Measurements from ENCODE around the gene TTN.
A peak's percentile ranks its signal among the peaks of the same experiment; 100 is the strongest.

TTN gene

GRCh38 chr2:178829299-178829960 lies 22.2 kb upstream of the TTN start:
- H3K4me3 ChIP-seq: no peak overlapping the region
- no peak overlapping the region for H3K27ac ChIP-seq
- TF ChIP-seq CTCF (IDR thresholded peaks at IDR 0.05): no peak
- DNase-seq (ENCODE audit: low spot score): no peak

GRCh38 chr2:178828486-178828881 lies 21.3 kb upstream of the TTN start:
- no peak for DNase-seq (ENCODE audit: low spot score)
- TF ChIP-seq CTCF (IDR thresholded peaks at IDR 0.05): no peak
- Histone ChIP-seq H3K4me3 (no peak overlapping the region), H3K27ac (no peak overlapping the region)

GRCh38 chr2:178827739-178828485 lies 20.7 kb upstream of the TTN start:
- no peak for DNase-seq (ENCODE audit: low spot score)
- H3K27ac ChIP-seq: no peak overlapping the region
- no peak for TF ChIP-seq CTCF (IDR thresholded peaks at IDR 0.05)
- no peak overlapping the region for H3K4me3 ChIP-seq

GRCh38 chr2:178827111-178827510 lies 19.9 kb upstream of the TTN start:
- no peak for TF ChIP-seq CTCF (IDR thresholded peaks at IDR 0.05)
- DNase-seq (ENCODE audit: low spot score): no peak
- Histone ChIP-seq H3K27ac (no peak overlapping the region), H3K4me3 (no peak overlapping the region)

GRCh38 chr2:178825183-178825582 lies 18.0 kb upstream of the TTN start:
- Histone ChIP-seq H3K4me3 (no peak overlapping the region), H3K27ac (no peak overlapping the region)
- no peak for TF ChIP-seq CTCF (IDR thresholded peaks at IDR 0.05)
- no peak for DNase-seq (ENCODE audit: low spot score)

GRCh38 chr2:178824181-178824580 lies 17.0 kb upstream of the TTN start:
- Histone ChIP-seq H3K4me3 (no peak overlapping the region), H3K27ac (no peak overlapping the region)
- no peak for DNase-seq (ENCODE audit: low spot score)
- no peak for TF ChIP-seq CTCF (IDR thresholded peaks at IDR 0.05)

- peak overlapping the region; percentile 45 for H3K4me3 ChIP-seq
- H3K27ac ChIP-seq: peak overlapping the region; percentile 30 to 37
- TF ChIP-seq CTCF (IDR thresholded peaks at IDR 0.05): no peak
- DNase-seq (ENCODE audit: low spot score): no peak
These were observed 12.8 kb upstream of the TTN start for GRCh38 chr2:178819992-178820391.
